HG02571 (cell line): ENCODE results near the gene SPATA20.
A peak's percentile ranks its signal among the peaks of the same experiment; 100 is the strongest.

Experiments used
- ATAC-seq: cut with Tn5 transposase; IDR thresholded peaks from one replicate; pipeline ENCODE4 v1.9.1; 2021; ENCODE audit warnings: mild to moderate bottlenecking, moderate library complexity; ENCODE audit not compliant: unreplicated experiment

The SPATA20 gene

DNA sequence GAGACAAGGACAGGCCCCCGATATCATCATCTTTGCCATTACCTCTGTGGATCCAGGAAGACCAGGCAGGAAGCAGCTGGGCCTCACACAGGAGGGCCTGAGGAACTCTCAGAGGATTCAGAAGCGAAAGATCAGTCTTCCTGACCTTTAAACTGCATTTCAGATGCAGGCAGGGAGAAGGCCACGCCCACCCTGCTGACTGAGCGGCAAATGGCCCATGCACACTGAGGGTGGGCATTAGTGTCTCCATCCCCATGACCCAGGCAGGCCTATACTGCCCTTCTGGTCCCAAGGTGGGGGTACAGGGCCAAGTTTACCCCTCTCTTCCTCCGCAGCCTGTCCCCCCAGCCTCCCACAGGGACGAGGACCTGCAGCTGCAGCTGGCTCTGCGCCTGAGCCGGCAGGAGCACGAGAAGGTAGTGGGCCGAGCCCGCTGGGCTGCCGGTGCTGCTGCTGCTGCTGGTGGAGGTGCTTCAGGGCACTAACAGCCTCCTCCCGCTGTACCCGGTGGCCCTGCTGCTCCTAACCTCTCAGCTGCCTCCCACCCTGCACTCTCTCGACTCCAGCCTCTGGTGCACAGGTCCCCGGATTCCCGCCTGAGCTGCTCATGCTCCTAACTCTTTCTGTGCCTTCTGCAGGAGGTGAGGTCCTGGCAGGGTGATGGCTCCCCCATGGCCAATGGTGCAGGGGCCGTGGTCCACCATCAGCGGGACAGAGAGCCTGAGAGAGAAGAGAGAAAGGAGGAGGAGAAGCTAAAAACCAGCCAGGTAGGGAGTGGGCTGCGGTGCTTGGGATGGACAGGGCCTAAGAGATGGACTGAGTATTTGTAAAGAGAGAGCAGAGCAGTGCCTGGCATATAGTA, 8.2 kb upstream of the SPATA20 start:
- ATAC-seq: no peak

- ATAC-seq: no peak
Measured at GRCh38 chr17:50539762-50540559, 7.0 kb upstream of the SPATA20 start.

GRCh38 chr17:50540560-50541401, 6.2 kb upstream of the SPATA20 start:
- ATAC-seq: no peak

- ATAC-seq: no peak
Measured at GRCh38 chr17:50541402-50541715, 5.6 kb upstream of the SPATA20 start.

DNA sequence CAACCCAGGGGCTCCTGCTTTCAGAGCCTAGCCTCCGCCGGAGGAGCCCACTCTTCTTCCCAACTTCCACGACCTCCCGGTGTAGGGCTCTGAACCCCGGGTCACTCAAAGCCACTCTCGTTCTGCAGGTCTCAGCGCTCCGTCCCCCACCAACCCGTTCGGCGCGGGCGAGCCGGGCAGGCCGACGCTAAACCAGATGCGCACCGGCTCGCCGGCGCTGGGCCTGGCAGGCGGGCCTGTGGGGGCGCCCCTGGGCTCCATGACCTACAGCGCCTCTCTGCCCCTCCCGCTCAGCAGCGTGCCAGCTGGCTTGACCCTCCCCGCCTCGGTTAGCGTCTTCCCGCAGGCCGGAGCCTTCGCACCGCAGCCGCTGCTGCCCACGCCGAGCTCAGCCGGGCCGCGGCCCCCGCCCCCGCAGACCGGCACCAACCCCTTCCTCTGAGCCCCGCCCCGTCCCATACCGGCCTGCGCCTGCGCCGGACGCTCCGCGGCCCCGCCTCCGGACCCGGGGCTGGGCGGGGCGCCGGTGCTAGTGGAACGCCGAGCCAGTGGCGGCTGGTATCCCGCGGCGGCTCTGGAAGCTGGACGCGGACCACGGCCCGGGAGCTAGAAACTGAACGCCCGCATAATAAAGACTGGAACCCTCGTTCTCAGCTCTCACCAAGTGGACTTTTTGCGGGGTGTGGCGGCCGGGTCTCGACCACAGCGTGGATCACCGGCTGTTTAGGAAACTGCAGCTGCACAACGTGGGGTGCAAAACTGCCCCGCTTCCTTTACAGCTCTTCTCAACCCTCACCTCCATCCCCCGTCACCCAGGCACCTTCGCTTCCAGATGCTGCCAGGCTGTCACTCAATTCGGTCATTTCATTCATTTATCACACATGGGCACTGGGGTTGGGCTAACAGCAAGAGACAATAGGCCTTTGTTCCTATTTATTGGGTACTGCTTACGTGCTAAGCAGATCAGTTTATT, 5.0 kb upstream of the SPATA20 start:
- ATAC-seq: peak; percentile 75

DNA sequence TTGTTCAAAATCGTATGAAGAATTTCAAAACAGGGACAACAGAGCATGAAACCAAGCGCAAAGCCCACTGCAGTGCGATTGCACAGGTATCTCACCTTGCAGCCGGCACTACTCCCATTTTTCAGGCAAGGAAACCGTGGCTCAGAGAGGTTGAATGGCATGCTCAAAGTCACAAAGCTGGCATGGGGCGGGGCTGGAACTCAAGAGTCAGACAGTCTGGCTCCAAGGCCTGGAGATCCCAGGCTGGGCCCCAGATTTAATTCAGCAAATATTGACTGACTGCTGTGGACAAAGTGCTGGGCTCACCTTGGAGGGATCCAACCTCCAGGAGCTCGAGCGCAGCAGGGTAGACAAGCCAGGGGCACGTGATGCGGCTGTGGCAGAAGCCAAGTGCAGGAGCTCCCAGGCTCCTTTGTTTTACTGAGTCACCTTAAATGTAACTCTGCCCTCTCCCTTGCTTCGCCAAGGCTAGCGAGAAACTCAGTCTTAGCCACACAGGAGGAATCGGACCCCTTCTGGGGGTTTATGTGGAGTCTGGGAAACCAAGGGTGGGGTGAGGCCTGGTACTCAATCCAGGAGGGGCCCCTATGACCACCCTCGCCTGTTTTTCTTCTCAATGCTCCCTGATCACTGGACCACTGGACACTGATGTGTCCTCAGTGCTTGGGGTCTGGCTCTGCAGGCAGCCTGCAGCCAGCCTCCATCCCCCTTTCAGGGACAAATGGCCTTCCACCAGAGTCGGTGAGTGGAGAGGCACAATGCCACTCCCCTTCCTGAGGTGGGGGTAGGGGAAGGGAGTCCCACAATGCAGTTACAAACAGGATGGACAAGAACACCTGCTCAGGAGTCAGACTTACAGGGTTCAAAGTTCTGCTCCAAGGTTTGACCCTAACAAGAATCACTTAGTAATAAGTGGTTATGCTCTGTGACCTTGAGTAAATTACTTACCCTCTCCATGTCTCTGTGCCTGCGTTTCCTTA, 3.9 kb upstream of the SPATA20 start:
- ATAC-seq: no peak

- no peak for ATAC-seq
Measured at GRCh38 chr17:50544516-50544915, 2.5 kb upstream of the SPATA20 start.

DNA sequence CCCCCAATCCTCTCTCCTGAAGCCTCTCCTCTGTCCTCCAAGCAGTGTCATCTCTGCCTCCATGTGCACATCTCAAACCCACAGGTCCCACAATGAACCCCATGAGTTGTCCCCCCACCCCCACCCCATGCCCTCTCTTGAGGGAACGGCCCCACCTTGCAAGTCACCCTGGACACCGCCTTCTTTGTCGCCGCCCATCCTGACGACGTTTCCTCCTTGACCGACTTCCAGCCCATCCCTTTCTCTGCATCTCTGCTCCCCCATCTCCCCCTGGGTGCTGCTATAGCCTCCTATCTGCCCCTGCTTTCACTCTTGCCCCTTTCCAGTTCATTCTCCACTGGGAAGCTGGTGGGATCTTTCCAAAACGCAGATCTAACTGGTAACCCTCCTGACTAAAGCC, 1.7 kb upstream of the SPATA20 start:
- no peak for ATAC-seq

DNA sequence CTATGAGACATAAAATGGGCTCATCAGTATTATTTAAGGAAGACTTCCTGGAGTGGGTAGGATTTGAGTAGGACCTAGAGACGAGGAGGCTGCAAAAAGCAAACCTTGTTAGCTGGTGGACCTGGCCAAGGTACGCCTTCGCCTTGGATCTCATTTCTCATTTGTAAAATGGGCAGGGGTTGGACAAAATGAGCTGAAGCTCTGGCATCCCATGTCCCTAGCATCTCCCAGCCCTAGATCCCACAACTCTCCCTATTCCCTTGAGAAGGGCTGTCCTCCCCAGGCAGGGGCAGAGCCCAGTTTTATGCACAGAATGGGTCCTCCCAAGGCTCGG, 306 bp upstream of the SPATA20 start:
- ATAC-seq: no peak

GRCh38 chr17:50547736-50548083, 736 bp downstream of the SPATA20 start:
- ATAC-seq: no peak

GRCh38 chr17:50548831-50549230, 1.9 kb downstream of the SPATA20 start:
- ATAC-seq: no peak

DNA sequence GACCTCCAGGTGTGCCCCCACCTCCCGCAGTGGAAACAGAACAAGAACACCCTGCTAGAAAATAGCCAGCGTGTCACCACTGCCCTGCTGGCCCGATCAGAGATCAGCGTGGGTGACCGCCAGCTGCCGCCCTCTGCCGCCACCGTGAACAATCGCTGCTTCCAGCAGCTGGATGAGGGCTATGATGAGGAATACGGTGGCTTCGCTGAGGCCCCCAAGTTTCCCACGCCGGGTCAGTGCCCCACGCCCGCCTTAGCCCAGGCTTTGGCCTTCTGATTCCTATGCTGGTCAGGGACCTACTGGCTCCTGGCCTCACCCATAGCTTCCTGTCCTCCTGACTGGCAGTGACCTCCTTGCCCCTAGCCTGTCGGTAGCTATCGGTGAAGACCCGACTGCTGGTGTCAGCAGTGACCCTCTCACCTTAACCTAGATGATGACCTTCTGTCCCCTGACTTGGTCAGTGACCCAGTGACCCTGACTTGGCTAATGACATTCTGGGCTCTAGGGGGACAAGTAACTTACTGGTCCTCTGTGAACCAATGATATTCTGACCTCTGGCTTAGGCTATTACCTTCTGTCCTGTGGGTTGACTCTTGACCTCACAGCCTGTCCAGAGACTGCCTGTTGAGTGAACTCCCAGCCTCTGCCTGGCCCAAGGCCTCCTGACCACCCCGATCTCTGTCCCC, 2.4 kb downstream of the SPATA20 start:
- no peak for ATAC-seq

DNA sequence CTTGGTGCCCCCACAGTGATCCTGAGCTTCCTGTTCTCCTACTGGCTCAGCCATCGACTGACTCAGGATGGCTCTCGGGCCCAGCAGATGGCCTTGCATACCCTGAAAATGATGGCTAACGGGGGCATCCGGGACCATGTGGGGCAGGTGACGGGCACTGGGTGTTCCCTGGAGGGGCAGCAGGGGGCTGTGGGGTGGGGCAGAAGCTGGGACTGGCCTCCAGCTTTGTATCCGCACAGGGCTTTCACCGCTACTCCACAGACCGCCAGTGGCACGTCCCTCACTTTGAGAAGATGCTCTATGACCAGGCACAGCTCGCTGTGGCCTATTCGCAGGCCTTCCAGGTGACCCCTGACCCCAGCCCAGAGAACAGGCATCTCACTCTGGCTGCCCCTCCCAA, 3.0 kb downstream of the SPATA20 start:
- ATAC-seq: no peak

- ATAC-seq: no peak
Measured at GRCh38 chr17:50550661-50551432, 3.9 kb downstream of the SPATA20 start.

- ATAC-seq: no peak
Measured at GRCh38 chr17:50551433-50551815, 4.5 kb downstream of the SPATA20 start.

GRCh38 chr17:50551884-50552283, 4.9 kb downstream of the SPATA20 start:
- no peak for ATAC-seq

- no peak for ATAC-seq
Measured at GRCh38 chr17:50554201-50554600, 7.2 kb downstream of the SPATA20 start.

DNA sequence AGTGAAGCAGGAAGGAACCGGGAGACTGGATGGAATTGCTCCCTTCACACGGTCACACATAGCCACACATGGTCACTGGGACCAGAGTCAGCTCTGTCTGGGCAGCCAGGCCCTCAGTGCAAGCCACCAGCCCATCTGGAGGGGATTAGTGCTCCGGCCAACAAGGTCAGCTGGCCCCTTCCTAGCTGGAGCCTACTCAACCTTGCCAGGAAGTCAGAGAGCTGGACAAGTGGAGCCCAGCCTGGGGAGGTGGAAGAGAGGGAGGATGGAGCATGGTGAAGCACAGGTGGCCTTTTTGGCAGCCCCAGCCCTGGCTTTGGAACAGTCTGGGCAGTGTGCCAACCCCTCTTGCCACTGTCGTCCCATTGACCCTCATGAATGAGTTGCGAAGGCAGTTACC, 9.8 kb downstream of the SPATA20 start:
- no peak for ATAC-seq
